Nephron progenitor cell (in vitro differentiated cells): ENCODE results near the gene TTC24.
"Not testable (repeated sequence)": the region's sequence is repeated elsewhere in the genome, so short reads cannot be mapped to it uniquely, and the experiment has no call there.

Experiments
- DNase-seq: peaks from one replicate; pipeline ENCODE4 v3.0.0; 2021
- H3K27ac Mint-ChIP-seq: 2 replicates; pipeline ENCODE4 v1.8.0; 2021; ENCODE audit warnings: mild to moderate bottlenecking, moderate library complexity, mixed read lengths
- H3K27me3 Mint-ChIP-seq: 2 replicates; pipeline ENCODE4 v1.8.0; 2021; ENCODE audit warnings: mild to moderate bottlenecking, low read depth, mixed read lengths; ENCODE audit not compliant: poor library complexity
- H3K36me3 Mint-ChIP-seq: 2 replicates; pipeline ENCODE4 v1.8.0; 2021; ENCODE audit warnings: low read depth, mixed read lengths
- H3K4me1 Mint-ChIP-seq: 2 replicates; pipeline ENCODE4 v1.8.0; 2021; ENCODE audit warnings: mixed read lengths
- H3K4me3 Mint-ChIP-seq: 2 replicates; pipeline ENCODE4 v1.8.0; 2021; ENCODE audit warnings: mild to moderate bottlenecking, moderate library complexity, mixed read lengths
- H3K9me3 Mint-ChIP-seq: 2 replicates; pipeline ENCODE4 v1.8.0; 2021; ENCODE audit warnings: mild to moderate bottlenecking, moderate library complexity, mixed read lengths
- CTCF ChIP-seq: fragments of 200-600 bp; sonication (generic); IDR thresholded peaks from 2 replicates; pipeline ENCODE4 v1.5.0; 2021; ENCODE audit warnings: antibody characterized with exemption

The TTC24 gene

DNA sequence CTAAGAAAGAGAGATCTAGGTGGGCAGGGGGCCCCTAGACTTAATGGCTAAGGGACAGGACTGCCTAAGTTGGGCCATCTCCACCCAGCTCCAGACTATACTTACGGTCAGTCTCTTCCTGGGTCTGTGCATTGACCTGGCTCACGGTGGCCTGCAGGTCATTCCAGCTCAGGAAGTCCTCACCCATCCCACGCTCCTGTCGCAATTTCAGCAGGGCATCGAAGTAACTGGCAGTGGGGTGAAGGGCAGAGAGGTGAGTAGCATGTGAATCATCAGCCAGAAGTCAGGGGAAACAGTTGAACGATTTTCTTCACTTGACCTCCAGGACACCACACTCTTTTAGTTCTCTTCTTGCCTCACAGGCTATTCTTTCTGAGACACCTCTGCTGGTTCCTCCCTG lies 27.7 kb upstream of the TTC24 start:
- DNase-seq = no peak
- peaks cover 51% of the 10 kb centered on the region for H3K36me3 Mint-ChIP-seq
- H3K4me1 Mint-ChIP-seq = peaks cover 8% of the 10 kb centered on the region
- H3K4me3 Mint-ChIP-seq = no peak overlapping the region
- H3K27me3 Mint-ChIP-seq = no peaks in the 10 kb centered on the region
- TF ChIP-seq CTCF = no peak
- H3K27ac Mint-ChIP-seq = peak overlapping the region; percentile 21
- H3K9me3 Mint-ChIP-seq = no peaks in the 10 kb centered on the region

DNA sequence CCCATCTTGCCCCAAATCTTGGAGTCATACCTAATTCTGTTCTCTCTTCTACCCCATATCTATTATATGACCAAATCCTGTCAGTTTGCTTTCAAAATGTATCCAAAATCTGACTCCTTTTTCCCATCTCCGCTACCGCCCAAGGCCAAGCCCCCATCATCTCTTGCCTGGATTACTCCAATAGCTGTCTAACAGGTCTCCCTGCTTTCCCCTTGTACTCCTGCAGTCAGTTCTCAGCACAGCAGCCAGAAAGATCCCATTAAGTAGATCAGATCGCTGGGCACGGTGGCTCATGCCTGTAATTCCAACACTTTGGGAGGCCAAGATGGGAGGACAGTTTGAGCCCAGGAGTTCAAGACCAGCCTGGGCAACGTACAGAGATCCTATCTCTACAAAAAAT lies 27.0 kb upstream of the TTC24 start:
- DNase-seq = no peak
- no peak for TF ChIP-seq CTCF
- peaks cover 8% of the 10 kb centered on the region for H3K4me1 Mint-ChIP-seq
- no peaks in the 10 kb centered on the region for H3K27me3 Mint-ChIP-seq
- no peak overlapping the region for H3K27ac Mint-ChIP-seq
- no peaks in the 10 kb centered on the region for H3K9me3 Mint-ChIP-seq
- no peak overlapping the region for H3K4me3 Mint-ChIP-seq
- H3K36me3 Mint-ChIP-seq = peaks cover 45% of the 10 kb centered on the region

DNA sequence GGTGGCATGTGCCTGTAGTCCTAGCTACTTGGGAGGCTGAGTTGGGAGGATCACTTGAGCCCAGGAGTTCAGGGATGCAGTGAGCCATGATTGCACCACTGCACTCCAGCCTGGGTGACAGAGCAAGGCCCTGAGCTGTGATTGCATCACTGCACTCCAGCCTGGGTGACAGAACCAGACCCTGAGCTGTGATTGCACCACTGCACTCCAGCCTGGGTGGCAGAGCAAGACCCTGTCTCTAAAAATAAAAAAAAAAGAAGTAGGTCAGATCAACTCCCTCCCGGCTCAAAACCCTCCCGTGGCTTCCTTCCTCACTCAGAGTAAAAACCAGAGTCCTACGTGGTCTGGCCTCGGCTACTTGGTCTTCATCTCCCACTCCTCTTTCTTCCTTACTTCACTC lies 26.6 kb upstream of the TTC24 start:
- DNase-seq, H3K4me3 Mint-ChIP-seq, H3K4me1 Mint-ChIP-seq, H3K9me3 Mint-ChIP-seq, H3K27me3 Mint-ChIP-seq: not testable (repeated sequence)
- H3K27ac Mint-ChIP-seq = peak overlapping the region; percentile 26
- H3K36me3 Mint-ChIP-seq = peaks cover 42% of the 10 kb centered on the region

DNA sequence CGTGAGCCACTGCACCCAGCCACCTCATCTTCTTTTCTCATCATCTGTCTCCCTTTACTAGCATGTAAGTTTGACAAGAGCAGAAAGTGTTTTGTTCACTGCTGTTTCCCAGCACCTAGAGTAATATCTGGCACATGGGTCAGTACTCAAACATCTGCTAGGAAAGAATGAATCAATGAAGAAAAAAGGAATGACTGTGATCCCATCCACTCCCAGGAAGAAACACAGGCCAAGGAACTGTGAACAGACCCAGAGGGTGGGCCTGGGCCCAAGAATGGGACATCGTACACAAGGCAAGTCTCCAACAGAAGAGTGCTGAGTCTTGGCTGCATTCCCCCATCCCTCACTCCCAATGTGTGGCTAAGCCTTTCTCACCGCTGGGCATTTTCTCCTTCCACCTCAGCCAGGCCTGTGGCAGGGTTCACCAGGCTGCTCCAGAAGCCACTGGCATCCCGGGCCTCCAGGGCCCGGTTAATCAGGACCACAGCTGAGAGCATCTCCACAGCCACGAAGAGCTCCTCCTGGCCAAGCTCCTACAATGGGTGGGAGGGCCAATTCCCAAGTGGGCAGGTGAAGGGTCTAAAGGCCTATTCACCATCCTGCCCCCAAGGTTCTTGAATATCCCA lies 25.6 kb upstream of the TTC24 start:
- DNase-seq = no peak
- H3K9me3 Mint-ChIP-seq = no peaks in the 10 kb centered on the region
- H3K27me3 Mint-ChIP-seq = no peaks in the 10 kb centered on the region
- no peak overlapping the region for H3K4me3 Mint-ChIP-seq
- H3K4me1 Mint-ChIP-seq = peaks cover 8% of the 10 kb centered on the region
- no peak overlapping the region for H3K27ac Mint-ChIP-seq
- no peak for TF ChIP-seq CTCF
- peaks cover 42% of the 10 kb centered on the region for H3K36me3 Mint-ChIP-seq

- Mint-ChIP-seq H3K36me3 (peaks cover 52% of the 10 kb centered on the region), H3K27me3 (no peaks in the 10 kb centered on the region), H3K9me3 (no peaks in the 10 kb centered on the region), H3K4me3 (no peak overlapping the region), H3K4me1 (peaks cover 8% of the 10 kb centered on the region), H3K27ac (peak overlapping the region; percentile 39)
- TF ChIP-seq CTCF = no peak
- DNase-seq = no peak
Observed at GRCh38 chr1:156554971-156555370, 24.6 kb upstream of the TTC24 start.

- no peak for TF ChIP-seq CTCF
- Mint-ChIP-seq H3K27ac (no peak overlapping the region), H3K4me3 (no peak overlapping the region), H3K9me3 (no peaks in the 10 kb centered on the region), H3K4me1 (peaks cover 8% of the 10 kb centered on the region), H3K27me3 (no peaks in the 10 kb centered on the region), H3K36me3 (peaks cover 49% of the 10 kb centered on the region)
- DNase-seq = no peak
Observed at GRCh38 chr1:156555715-156556114, 23.8 kb upstream of the TTC24 start.
